Ascending aorta (tissue), 2 donors: Measurements from ENCODE around the gene TAS1R3. TPM values are rescaled to one million over a fixed set of nuclear protein-coding genes. Genes with fewer than 3 reads are reported as not detected.

Experiments used
- DNase-seq, 2 donors: peaks; one replicate each; pipeline ENCODE4 v3.0.0-alpha.2; 2019; ENCODE audit warnings: low spot score in 2 of 2
- H3K27ac ChIP-seq, 2 donors: fragments of 200-600 bp; sonication (generic); one replicate each; pipeline ENCODE4 v1.5.1; 2016 to 2017; ENCODE audit warnings: mild to moderate bottlenecking in 1 of 2
- H3K27me3 ChIP-seq: fragments of 200-600 bp; sonication (generic); one replicate; pipeline ENCODE4 v1.5.1; 2017
- H3K36me3 ChIP-seq, 2 donors: fragments of 200-600 bp; sonication (generic); one replicate each; pipeline ENCODE4 v1.5.1; 2016
- H3K4me1 ChIP-seq, 2 donors: fragments of 200-600 bp; sonication (generic); one replicate each; pipeline ENCODE4 v1.5.1; 2016 to 2017; ENCODE audit warnings: mild to moderate bottlenecking in 1 of 2
- H3K4me3 ChIP-seq, 2 donors: fragments of 200-600 bp; sonication (generic); one replicate each; pipeline ENCODE4 v1.5.1; 2016 to 2017; ENCODE audit warnings: mild to moderate bottlenecking in 1 of 2
- H3K9me3 ChIP-seq, 2 donors: fragments of 200-600 bp; sonication (generic); one replicate each; pipeline ENCODE4 v1.5.1; 2016
- CTCF ChIP-seq, 3 experiments: fragments of 200-600 bp in 2 of 3; fragments of 450-650 bp in 1 of 3; sonication (generic) in 2 of 3; IDR thresholded peaks; one replicate each; pipeline ENCODE4 v1.5.1; 2016 to 2019; ENCODE audit warnings: antibody characterized with exemption in 3 of 3, mild to moderate bottlenecking in 1 of 3, moderate library complexity in 1 of 3
- intact Hi-C: fragments of 100-400 bp; cut with DNase I; formaldehyde crosslinking; loops from one replicate; pipeline ENCODE4 v1.15.1; 2023
- total RNA-seq: library from RNA; depleted of rRNA; stranded (reverse); fragments of >200 nt; gene quantifications from one replicate; pipeline ENCODE4 v1.1.0, GENCODE V29; 2016

TAS1R3 gene
- total RNA-seq, 1 donor from 2014 or later, result 2.7 TPM

GRCh38 chr1:1352786-1353388 lies 21.8 kb downstream of the TAS1R3 start:
- no peak for DNase-seq
- Histone ChIP-seq H3K27me3 (no peaks in the 10 kb centered on the region), H3K4me1 (peaks cover 18 to 51% of the 10 kb centered on the region in 2 donors), H3K9me3 (no peaks in the 10 kb centered on the region), H3K36me3 (peaks cover 14 to 19% of the 10 kb centered on the region in 2 donors), H3K27ac (peak overlapping the region; percentile 23 to 54), H3K4me3 (no peak overlapping the region)
- intact Hi-C loops, result no loop called here
- TF ChIP-seq CTCF (IDR thresholded peaks at IDR 0.05), result no peak

DNA sequence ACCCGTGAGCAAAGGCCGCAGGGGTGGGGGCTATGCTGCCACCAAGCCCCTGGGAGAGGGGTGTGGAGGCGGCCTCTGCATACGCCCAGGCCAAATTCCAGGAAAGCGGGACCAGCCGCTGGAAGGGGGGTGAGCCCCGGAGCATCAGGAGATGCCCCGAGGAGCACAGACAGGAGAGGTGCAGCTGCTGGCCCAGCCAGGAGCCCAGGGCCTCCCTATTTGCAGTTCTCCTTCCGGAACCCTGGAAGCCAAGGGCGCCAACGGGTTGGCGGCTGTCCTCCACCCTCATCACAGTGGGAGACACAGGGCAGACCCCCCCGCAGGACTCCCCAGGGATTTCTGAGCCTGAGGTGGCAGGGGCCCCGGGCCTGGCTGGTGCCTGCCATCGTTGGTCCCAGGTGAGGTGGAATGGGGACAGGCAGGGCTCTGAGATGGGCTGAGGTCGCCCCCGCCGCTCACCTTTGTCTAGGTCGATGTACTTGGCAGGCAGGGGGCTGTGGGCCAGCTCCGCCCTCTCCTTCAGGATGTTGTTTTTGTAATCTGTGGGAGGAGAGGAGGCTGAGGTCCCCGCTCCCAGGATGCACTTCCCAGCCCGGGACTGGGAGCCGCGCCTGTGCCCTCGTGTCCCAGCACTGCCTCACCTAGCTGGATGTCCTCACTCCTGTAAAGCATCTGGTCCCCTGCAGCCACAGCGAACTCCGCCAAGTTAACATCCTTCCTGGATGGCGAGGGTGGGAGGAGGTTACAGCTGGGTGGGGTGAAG lies 22.5 kb downstream of the TAS1R3 start:
- peaks cover 16 to 49% of the 10 kb centered on the region in 2 donors for H3K4me1 ChIP-seq
- peaks cover 14 to 19% of the 10 kb centered on the region in 2 donors for H3K36me3 ChIP-seq
- no peak for TF ChIP-seq CTCF (IDR thresholded peaks at IDR 0.05)
- intact Hi-C loops, result no loop called here
- peak overlapping the region; percentile 23 to 54 for H3K27ac ChIP-seq
- H3K27me3 ChIP-seq, result no peaks in the 10 kb centered on the region
- H3K9me3 ChIP-seq, result no peaks in the 10 kb centered on the region
- DNase-seq, result no peak
- H3K4me3 ChIP-seq, result no peak overlapping the region

- H3K27ac ChIP-seq, result peak overlapping the region; percentile 90 to 92
- peaks cover 14 to 19% of the 10 kb centered on the region in 2 donors for H3K36me3 ChIP-seq
- H3K27me3 ChIP-seq, result no peaks in the 10 kb centered on the region
- DNase-seq, result no peak
- no peak for TF ChIP-seq CTCF (IDR thresholded peaks at IDR 0.05)
- intact Hi-C loops, result no loop called here
- no peaks in the 10 kb centered on the region for H3K9me3 ChIP-seq
- H3K4me1 ChIP-seq, result peaks cover 23 to 59% of the 10 kb centered on the region in 2 donors
- H3K4me3 ChIP-seq, result peak overlapping the region; percentile 54 to 65
Observed at GRCh38 chr1:1354271-1355247, 23.5 kb downstream of the TAS1R3 start.

- Histone ChIP-seq H3K9me3 (no peaks in the 10 kb centered on the region), H3K27ac (peak overlapping the region; percentile 90 to 92), H3K4me1 (peaks cover 30 to 67% of the 10 kb centered on the region in 2 donors), H3K27me3 (no peaks in the 10 kb centered on the region), H3K36me3 (peaks cover 14 to 19% of the 10 kb centered on the region in 2 donors), H3K4me3 (peak overlapping the region; percentile 54 to 65)
- no peak for DNase-seq
- intact Hi-C loops, result no loop called here
- no peak for TF ChIP-seq CTCF (IDR thresholded peaks at IDR 0.05)
Observed at GRCh38 chr1:1355416-1355815, 24.3 kb downstream of the TAS1R3 start.

DNA sequence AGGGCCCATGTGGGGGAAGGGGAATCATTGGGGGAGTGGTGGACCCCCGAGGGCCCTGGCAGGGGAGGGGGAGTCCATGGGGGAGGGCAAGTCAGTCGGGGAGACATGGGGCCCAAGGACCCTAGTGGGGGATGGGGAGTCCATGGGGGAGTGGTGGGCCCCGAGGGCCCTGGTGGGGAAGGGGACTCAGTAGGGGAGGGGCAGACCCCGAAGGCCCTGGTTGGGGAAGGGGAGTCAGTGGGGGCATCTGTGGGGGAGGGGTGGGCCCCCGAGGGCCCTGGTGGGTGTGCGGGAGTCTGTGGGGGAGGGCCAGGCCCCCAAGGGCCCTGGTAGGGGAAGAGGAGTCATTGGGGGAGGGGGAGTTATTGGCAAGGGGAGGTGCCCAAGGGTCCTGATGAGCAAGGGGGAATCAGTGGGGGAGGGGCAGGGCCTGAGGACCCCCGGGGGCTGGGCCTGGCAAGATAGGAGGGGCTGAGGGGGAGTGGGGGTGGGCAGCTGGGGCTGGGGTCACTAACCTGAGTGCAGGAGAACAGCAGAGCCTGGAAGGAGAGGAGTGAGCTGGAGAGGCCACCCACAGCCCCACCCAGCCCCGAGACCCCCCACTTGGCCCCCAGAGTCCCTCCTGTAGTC lies 25.2 kb downstream of the TAS1R3 start:
- H3K27ac ChIP-seq, result peak overlapping the region; percentile 90 to 92
- peaks cover 14 to 19% of the 10 kb centered on the region in 2 donors for H3K36me3 ChIP-seq
- no peak for DNase-seq
- TF ChIP-seq CTCF (IDR thresholded peaks at IDR 0.05), result no peak
- intact Hi-C loops, result no loop called here
- peak overlapping the region; percentile 54 to 65 for H3K4me3 ChIP-seq
- H3K4me1 ChIP-seq, result peaks cover 35 to 74% of the 10 kb centered on the region in 2 donors
- no peaks in the 10 kb centered on the region for H3K9me3 ChIP-seq
- no peaks in the 10 kb centered on the region for H3K27me3 ChIP-seq
